Measurements from ENCODE around the gene CNOT6L.
"Not testable (repeated sequence)": the region's sequence is repeated elsewhere in the genome, so short reads cannot be mapped to it uniquely, and the experiment has no call there.

CNOT6L gene

GRCh38 chr4:77818602-77819403 is at the start of gene CNOT6L:
TSS of gene CNOT6L (minus strand) at chr4:77819368. CDS start at chr4:77819308, 60 bp downstream.
- ChIA-PET POLR2A (interaction anchor here (1.1 to 2.0 kb wide), 2 partner anchors 43 to 44 kb away, joined by 3 to 18 read pairs; partner anchors contain the start of gene MRPL1), CTCF (interaction anchor here (1.0 kb wide), 1 partner anchor 8 kb away, joined by 4 read pairs; no protein-coding TSS in a partner anchor)
- TF ChIP-seq CTCF (IDR thresholded peaks at IDR 0.05; ENCODE audit: insufficient read depth, low read length, missing control alignments), result no peak
- no peak for DNase-seq (ENCODE audit: low read depth, low spot score)
- peak within 1 kb of the TSS; percentile 91 for H3K4me3 ChIP-seq (ENCODE audit: low read depth, low read length)

- no peak overlapping the region for H3K4me3 ChIP-seq (ENCODE audit: low read depth, low read length)
- TF ChIP-seq CTCF (IDR thresholded peaks at IDR 0.05; ENCODE audit: insufficient read depth, low read length, missing control alignments), result no peak
- ChIA-PET POLR2A (no interaction called here), CTCF (interaction anchor here (0.7 kb wide), 1 partner anchor 10 kb away, joined by 3 read pairs; no protein-coding TSS in a partner anchor)
- DNase-seq (ENCODE audit: low read depth, low spot score), result no peak
These were observed 46.1 kb upstream of the CNOT6L start for GRCh38 chr4:77865259-77865658.

- CTCF ChIA-PET; DNase-seq (ENCODE audit: low read depth, low spot score): not testable (repeated sequence)
- H3K4me3 ChIP-seq (ENCODE audit: low read depth, low read length), result peak overlapping the region; percentile 97
- POLR2A ChIA-PET, result interaction anchor here (0.6 kb wide), 1 partner anchor 769 kb away, joined by 3 read pairs; no protein-coding TSS in a partner anchor
These were observed 44.2 kb upstream of the CNOT6L start for GRCh38 chr4:77863341-77863740.

- peak within 1 kb of the TSS; percentile 97 for H3K4me3 ChIP-seq (ENCODE audit: low read depth, low read length)
- TF ChIP-seq CTCF (IDR thresholded peaks at IDR 0.05; ENCODE audit: insufficient read depth, low read length, missing control alignments), result no peak
- ChIA-PET POLR2A (interaction anchor here (0.6 to 2.0 kb wide), 8 partner anchors 17 to 1415 kb away, joined by 3 to 18 read pairs (median 3); partner anchors contain the start of genes CNOT6L and PAQR3), CTCF (interaction anchor here (0.7 to 1.5 kb wide), 8 partner anchors 8 to 1065 kb away, joined by 3 to 6 read pairs (median 4); no protein-coding TSS in a partner anchor)
- DNase-seq (ENCODE audit: low read depth, low spot score), result peak; percentile 79
These were observed 43.5 kb upstream of the CNOT6L start, which contains the start of gene MRPL1 for GRCh38 chr4:77862478-77863216. TSS of gene MRPL1 (plus strand) at chr4:77862830. CDS start at chr4:77862849, 19 bp downstream.

GRCh38 chr4:77861495-77861894 is 42.3 kb upstream of the CNOT6L start:
- ChIA-PET POLR2A (interaction anchor here (2.0 kb wide), 1 partner anchor 42 kb away, joined by 18 read pairs; the partner anchor contains the start of gene CNOT6L), CTCF (interaction anchor here (1.3 to 1.5 kb wide), 5 partner anchors 10 to 41 kb away, joined by 3 to 6 read pairs (median 4); no protein-coding TSS in a partner anchor)
- H3K4me3 ChIP-seq (ENCODE audit: low read depth, low read length), result no peak overlapping the region
- no peak for TF ChIP-seq CTCF (IDR thresholded peaks at IDR 0.05; ENCODE audit: insufficient read depth, low read length, missing control alignments)
- DNase-seq (ENCODE audit: low read depth, low spot score), result no peak

GRCh38 chr4:77859256-77859655 is 40.1 kb upstream of the CNOT6L start:
- H3K4me3 ChIP-seq (ENCODE audit: low read depth, low read length), result no peak overlapping the region
- ChIA-PET CTCF (interaction anchor here (0.7 kb wide), 1 partner anchor 231 kb away, joined by 3 read pairs; no protein-coding TSS in a partner anchor), POLR2A (no interaction called here)
- no peak for DNase-seq (ENCODE audit: low read depth, low spot score)
- TF ChIP-seq CTCF (IDR thresholded peaks at IDR 0.05; ENCODE audit: insufficient read depth, low read length, missing control alignments), result no peak

Measured in AG04449 (cell line).